HG03064 (cell line): ENCODE measurements around the gene TAP1.
"Not testable (repeated sequence)": the region's sequence is repeated elsewhere in the genome, so short reads cannot be mapped to it uniquely, and the experiment has no call there.

ENCODE experiments used
- ATAC-seq: cut with Tn5 transposase; IDR thresholded peaks from one replicate; pipeline ENCODE4 v1.9.1; 2021; ENCODE audit warnings: low read depth; ENCODE audit not compliant: unreplicated experiment

The TAP1 gene

GRCh38 chr6:32853541-32854375 lies at the start of gene TAP1, which contains the start of gene PSMB9:
TAP1 (minus strand) TSS chr6:32853704; CDS start chr6:32853636, 68 bp downstream.
PSMB9 (plus strand) TSS chr6:32854192; CDS start chr6:32854230, 38 bp downstream.
- peak; percentile 68 for ATAC-seq

- ATAC-seq: no peak
These were observed 41.5 kb upstream of the TAP1 start for GRCh38 chr6:32895006-32895345.

- peak; percentile 82 for ATAC-seq
These were observed 40.8 kb upstream of the TAP1 start for GRCh38 chr6:32894085-32895005.

- ATAC-seq: no peak
These were observed 37.3 kb upstream of the TAP1 start for GRCh38 chr6:32890831-32891230.

- ATAC-seq: no peak
These were observed 36.0 kb upstream of the TAP1 start for GRCh38 chr6:32889533-32889932.

GRCh38 chr6:32888576-32888975 lies 35.1 kb upstream of the TAP1 start:
- no peak for ATAC-seq

- no peak for ATAC-seq
These were observed 34.1 kb upstream of the TAP1 start for GRCh38 chr6:32887616-32888015.

GRCh38 chr6:32886681-32887383 lies 33.3 kb upstream of the TAP1 start:
- no peak for ATAC-seq

GRCh38 chr6:32885698-32886286 lies 32.3 kb upstream of the TAP1 start:
- no peak for ATAC-seq

- no peak for ATAC-seq
These were observed 30.3 kb upstream of the TAP1 start for GRCh38 chr6:32883789-32884188.

GRCh38 chr6:32882879-32883250 lies 29.4 kb upstream of the TAP1 start:
- no peak for ATAC-seq

- ATAC-seq: not testable (repeated sequence)
These were observed 27.5 kb upstream of the TAP1 start for GRCh38 chr6:32880962-32881361.

GRCh38 chr6:32879691-32880090 lies 26.2 kb upstream of the TAP1 start:
- no peak for ATAC-seq

GRCh38 chr6:32876603-32877002 lies 23.1 kb upstream of the TAP1 start:
- ATAC-seq: no peak

- ATAC-seq: not testable (repeated sequence)
These were observed 20.4 kb upstream of the TAP1 start for GRCh38 chr6:32873947-32874346.

- no peak for ATAC-seq
These were observed 14.8 kb upstream of the TAP1 start for GRCh38 chr6:32868257-32868788.

- ATAC-seq: no peak
These were observed 14.2 kb upstream of the TAP1 start for GRCh38 chr6:32867554-32868256.

GRCh38 chr6:32867022-32867477 lies 13.5 kb upstream of the TAP1 start:
- ATAC-seq: no peak

GRCh38 chr6:32865724-32866443 lies 12.4 kb upstream of the TAP1 start:
- no peak for ATAC-seq
